Neural crest cell (in vitro differentiated cells): Measurements from ENCODE around the gene SDHD. TPM values are rescaled to one million over a fixed set of nuclear protein-coding genes. Genes with fewer than 3 reads are reported as not detected.

ENCODE experiments used
- DNase-seq: peaks from one replicate; pipeline ENCODE4 v3.0.0; 2021; ENCODE audit warnings: low read depth, mixed read lengths, low spot score
- H3K27ac Mint-ChIP-seq: one replicate; pipeline ENCODE4 v1.8.0; 2021; ENCODE audit warnings: mild to moderate bottlenecking, mixed read lengths; ENCODE audit not compliant: unreplicated experiment
- H3K27me3 Mint-ChIP-seq: 2 replicates; pipeline ENCODE4 v1.8.0; 2021; ENCODE audit warnings: low read depth, mild to moderate bottlenecking, mixed read lengths
- H3K36me3 Mint-ChIP-seq: 2 replicates; pipeline ENCODE4 v1.8.0; 2021; ENCODE audit warnings: low read depth, mild to moderate bottlenecking, mixed read lengths
- H3K4me1 Mint-ChIP-seq: 2 replicates; pipeline ENCODE4 v1.8.0; 2021; ENCODE audit warnings: mixed read lengths
- H3K4me3 Mint-ChIP-seq: one replicate; pipeline ENCODE4 v1.8.0; 2021; ENCODE audit warnings: mild to moderate bottlenecking, mixed read lengths
- H3K9me3 Mint-ChIP-seq: 2 replicates; pipeline ENCODE4 v1.8.0; 2021; ENCODE audit warnings: mixed read lengths
- CTCF ChIP-seq: fragments of 200-600 bp; sonication (generic); conservative IDR thresholded peaks from 2 replicates; pipeline ENCODE4 v1.5.0; 2021; ENCODE audit warnings: antibody characterized with exemption, mild to moderate bottlenecking
- total RNA-seq: library from RNA; stranded (reverse); gene quantifications from 2 replicates; pipeline ENCODE4 v1.2.1, GENCODE V29; 2021

SDHD gene
- total RNA-seq, 1 donor from 2014 or later = 41.4 TPM

- Mint-ChIP-seq H3K27ac (no peak overlapping the region), H3K9me3 (peaks cover 6% of the 10 kb centered on the region), H3K4me1 (no peaks in the 10 kb centered on the region), H3K4me3 (no peak overlapping the region), H3K36me3 (peaks cover 46% of the 10 kb centered on the region), H3K27me3 (no peaks in the 10 kb centered on the region)
- no peak for TF ChIP-seq CTCF
- no peak for DNase-seq
Observed at GRCh38 chr11:112049777-112050176, 36.9 kb upstream of the SDHD start.

GRCh38 chr11:112050721-112051120 lies 36.0 kb upstream of the SDHD start:
- peaks cover 6% of the 10 kb centered on the region for H3K9me3 Mint-ChIP-seq
- H3K36me3 Mint-ChIP-seq = peaks cover 39% of the 10 kb centered on the region
- H3K4me3 Mint-ChIP-seq = no peak overlapping the region
- no peak for DNase-seq
- no peak overlapping the region for H3K27ac Mint-ChIP-seq
- no peaks in the 10 kb centered on the region for H3K27me3 Mint-ChIP-seq
- TF ChIP-seq CTCF = no peak
- no peaks in the 10 kb centered on the region for H3K4me1 Mint-ChIP-seq

GRCh38 chr11:112051768-112052167 lies 34.9 kb upstream of the SDHD start:
- no peak for DNase-seq
- Mint-ChIP-seq H3K27me3 (no peaks in the 10 kb centered on the region), H3K36me3 (peaks cover 30% of the 10 kb centered on the region), H3K9me3 (peaks cover 6% of the 10 kb centered on the region), H3K27ac (no peak overlapping the region), H3K4me3 (no peak overlapping the region), H3K4me1 (no peaks in the 10 kb centered on the region)
- no peak for TF ChIP-seq CTCF

GRCh38 chr11:112057170-112057569 lies 29.5 kb upstream of the SDHD start:
- Mint-ChIP-seq H3K4me1 (no peaks in the 10 kb centered on the region), H3K36me3 (peaks cover 11% of the 10 kb centered on the region), H3K27me3 (no peaks in the 10 kb centered on the region), H3K27ac (no peak overlapping the region), H3K4me3 (no peak overlapping the region), H3K9me3 (no peaks in the 10 kb centered on the region)
- TF ChIP-seq CTCF = no peak
- DNase-seq = no peak

GRCh38 chr11:112058103-112058502 lies 28.6 kb upstream of the SDHD start:
- TF ChIP-seq CTCF = no peak
- no peak for DNase-seq
- Mint-ChIP-seq H3K9me3 (no peaks in the 10 kb centered on the region), H3K4me1 (no peaks in the 10 kb centered on the region), H3K36me3 (peaks cover 6% of the 10 kb centered on the region), H3K4me3 (no peak overlapping the region), H3K27me3 (no peaks in the 10 kb centered on the region), H3K27ac (no peak overlapping the region)

- Mint-ChIP-seq H3K27me3 (no peaks in the 10 kb centered on the region), H3K36me3 (peaks cover 3% of the 10 kb centered on the region), H3K4me1 (no peaks in the 10 kb centered on the region), H3K4me3 (no peak overlapping the region), H3K27ac (no peak overlapping the region), H3K9me3 (no peaks in the 10 kb centered on the region)
- no peak for TF ChIP-seq CTCF
- DNase-seq = no peak
Observed at GRCh38 chr11:112062923-112063322, 23.8 kb upstream of the SDHD start.
